Chondrocyte (in vitro differentiated cells): ENCODE results near the gene ZNF853. TPM values are rescaled to one million over a fixed set of nuclear protein-coding genes. Genes with fewer than 3 reads are reported as not detected.
"Not testable (repeated sequence)": the region's sequence is repeated elsewhere in the genome, so short reads cannot be mapped to it uniquely, and the experiment has no call there.

Experiments
- DNase-seq: peaks from one replicate; pipeline ENCODE4 v3.0.0; 2021; ENCODE audit warnings: mixed read lengths, low spot score
- H3K27ac Mint-ChIP-seq: one replicate; pipeline ENCODE4 v1.8.0; 2021; ENCODE audit warnings: mild to moderate bottlenecking, moderate library complexity, mixed read lengths; ENCODE audit not compliant: unreplicated experiment
- H3K27me3 Mint-ChIP-seq: 2 replicates; pipeline ENCODE4 v1.8.0; 2021; ENCODE audit warnings: low read depth, mixed read lengths
- H3K36me3 Mint-ChIP-seq: 2 replicates; pipeline ENCODE4 v1.8.0; 2021; ENCODE audit warnings: low read depth, mixed read lengths
- H3K4me1 Mint-ChIP-seq: 2 replicates; pipeline ENCODE4 v1.8.0; 2021; ENCODE audit warnings: low read depth, mild to moderate bottlenecking, mixed read lengths
- H3K4me3 Mint-ChIP-seq: one replicate; pipeline ENCODE4 v1.8.0; 2021; ENCODE audit warnings: mild to moderate bottlenecking, moderate library complexity, mixed read lengths; ENCODE audit not compliant: unreplicated experiment
- H3K9me3 Mint-ChIP-seq: 2 replicates; pipeline ENCODE4 v1.8.0; 2021; ENCODE audit warnings: low read depth, mixed read lengths
- CTCF ChIP-seq: fragments of 200-600 bp; sonication (generic); IDR thresholded peaks from 2 replicates; pipeline ENCODE4 v1.5.0; 2021; ENCODE audit warnings: antibody characterized with exemption, mild to moderate bottlenecking, moderate library complexity
- total RNA-seq: library from RNA; stranded (reverse); gene quantifications from 3 replicates; pipeline ENCODE4 v1.2.1, GENCODE V29; 2021

The ZNF853 gene
- total RNA-seq, 1 donor from 2014 or later: 16.2 TPM

- TF ChIP-seq CTCF: no peak
- H3K36me3 Mint-ChIP-seq: peaks cover 18% of the 10 kb centered on the region
- H3K27ac Mint-ChIP-seq: no peak overlapping the region
- H3K9me3 Mint-ChIP-seq: no peaks in the 10 kb centered on the region
- H3K4me3 Mint-ChIP-seq: no peak overlapping the region
- no peaks in the 10 kb centered on the region for H3K4me1 Mint-ChIP-seq
- DNase-seq: no peak
- H3K27me3 Mint-ChIP-seq: no peaks in the 10 kb centered on the region
These were observed 39.6 kb downstream of the ZNF853 start for GRCh38 chr7:6654842-6655610.

GRCh38 chr7:6655636-6656385 is 40.4 kb downstream of the ZNF853 start:
- no peak for DNase-seq
- H3K27ac Mint-ChIP-seq: no peak overlapping the region
- no peaks in the 10 kb centered on the region for H3K27me3 Mint-ChIP-seq
- no peaks in the 10 kb centered on the region for H3K9me3 Mint-ChIP-seq
- no peaks in the 10 kb centered on the region for H3K4me1 Mint-ChIP-seq
- H3K4me3 Mint-ChIP-seq: no peak overlapping the region
- peaks cover 14% of the 10 kb centered on the region for H3K36me3 Mint-ChIP-seq
- no peak for TF ChIP-seq CTCF

DNA sequence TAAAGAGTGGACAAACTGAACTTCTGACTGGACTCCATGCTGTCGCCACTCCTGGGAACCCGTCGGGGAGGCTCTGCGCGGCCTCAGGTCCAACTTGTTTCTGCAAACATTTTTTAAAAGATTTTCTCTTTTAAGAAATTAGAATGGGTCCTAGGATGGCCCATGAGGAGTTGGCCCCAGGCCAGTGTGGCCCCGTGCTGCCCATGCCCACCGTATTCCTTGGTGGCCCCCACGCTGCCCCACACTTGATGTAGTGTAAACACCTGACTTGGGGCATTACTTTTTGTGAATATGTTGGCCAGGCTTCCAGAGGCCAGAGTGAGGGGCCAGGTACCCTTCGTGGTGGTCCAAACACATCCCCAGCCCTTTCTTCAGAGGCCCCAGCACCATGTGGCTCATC is 41.0 kb downstream of the ZNF853 start:
- TF ChIP-seq CTCF: no peak
- no peaks in the 10 kb centered on the region for H3K4me1 Mint-ChIP-seq
- DNase-seq: no peak
- H3K36me3 Mint-ChIP-seq: peaks cover 11% of the 10 kb centered on the region
- H3K9me3 Mint-ChIP-seq: no peaks in the 10 kb centered on the region
- no peak overlapping the region for H3K27ac Mint-ChIP-seq
- H3K27me3 Mint-ChIP-seq: no peaks in the 10 kb centered on the region
- H3K4me3 Mint-ChIP-seq: no peak overlapping the region

GRCh38 chr7:6658618-6659345 is 43.4 kb downstream of the ZNF853 start:
- H3K36me3 Mint-ChIP-seq: peaks cover 9% of the 10 kb centered on the region
- no peak for TF ChIP-seq CTCF
- H3K27me3 Mint-ChIP-seq: no peaks in the 10 kb centered on the region
- H3K4me3 Mint-ChIP-seq: no peak overlapping the region
- H3K4me1 Mint-ChIP-seq: no peaks in the 10 kb centered on the region
- DNase-seq: no peak
- no peak overlapping the region for H3K27ac Mint-ChIP-seq
- H3K9me3 Mint-ChIP-seq: no peaks in the 10 kb centered on the region

DNA sequence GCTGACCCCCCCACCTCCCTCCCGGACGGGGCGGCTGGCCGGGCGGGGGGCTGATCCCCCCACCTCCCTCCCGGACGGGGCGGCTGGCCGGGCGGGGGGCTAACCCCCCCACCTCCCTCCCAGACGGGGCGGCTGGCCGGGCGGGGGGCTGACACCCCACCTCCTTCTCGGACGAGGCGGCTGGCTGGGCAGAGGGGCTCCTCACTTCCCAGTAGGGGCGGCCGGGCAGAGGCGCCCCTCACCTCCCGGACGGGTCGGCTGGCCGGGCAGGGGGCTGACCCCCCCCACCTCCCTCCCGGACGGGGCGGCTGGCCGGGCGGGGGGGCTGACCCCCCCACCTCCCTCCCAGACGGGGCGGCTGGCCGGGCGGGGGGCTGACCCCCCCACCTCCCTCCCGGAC is 55.4 kb downstream of the ZNF853 start:
- Mint-ChIP-seq H3K9me3 (peaks cover 58% of the 10 kb centered on the region), H3K36me3 (peaks cover 39% of the 10 kb centered on the region)
- not testable (repeated sequence) for H3K27ac Mint-ChIP-seq, H3K4me3 Mint-ChIP-seq, H3K4me1 Mint-ChIP-seq, H3K27me3 Mint-ChIP-seq, DNase-seq

Other genes starting within 250 kb of the ZNF853 start
- gene RAC1, start 241.1 kb upstream of the ZNF853 start, total RNA-seq: 224 to 293 TPM (median 282 TPM) in 3 replicates
- gene DAGLB, start 167.7 kb upstream of the ZNF853 start, total RNA-seq: 23.9 to 30.5 TPM (median 30.0 TPM) in 3 replicates
- 303 to 382 TPM (median 312 TPM) in 3 replicates for gene KDELR2, start 131.5 kb upstream of the ZNF853 start, total RNA-seq
- 0.15 to 0.20 TPM in 2 of 3 replicates, not detected in the other for gene GRID2IP, start 64.1 kb upstream of the ZNF853 start, total RNA-seq
- 44.0 to 60.5 TPM (median 50.6 TPM) in 3 replicates for gene ZDHHC4, start 38.2 kb upstream of the ZNF853 start, total RNA-seq
- gene INTS15, start 25.6 kb upstream of the ZNF853 start, total RNA-seq: 30.0 to 32.5 TPM (median 31.3 TPM) in 3 replicates
- 26.0 to 32.5 TPM (median 28.9 TPM) in 3 replicates for gene ZNF316, start 21.7 kb downstream of the ZNF853 start, total RNA-seq
- gene ZNF12, start 91.3 kb downstream of the ZNF853 start, total RNA-seq: 16.0 to 18.1 TPM (median 17.5 TPM) in 3 replicates
- gene RSPH10B2, start 138.5 kb downstream of the ZNF853 start, total RNA-seq: 0.27 to 0.63 TPM in 2 of 3 replicates, not detected in the other
- gene CCZ1B, start 210.7 kb downstream of the ZNF853 start, total RNA-seq: 71.6 to 78.6 TPM (median 72.6 TPM) in 3 replicates